Skin of body (tissue), 2 donors: ENCODE measurements around the gene ZNF93. TPM values are rescaled to one million over a fixed set of nuclear protein-coding genes. Genes with fewer than 3 reads are reported as not detected.
"Not testable (repeated sequence)": the region's sequence is repeated elsewhere in the genome, so short reads cannot be mapped to it uniquely, and the experiment has no call there.

ENCODE experiments used
- DNase-seq: peaks from one replicate; lab custom pipeline; 2025; lab: John Stamatoyannopoulos, UW
- total RNA-seq: library from RNA; depleted of rRNA; stranded (reverse); fragments of >200 nt; gene quantifications from one replicate; pipeline ENCODE4 v1.2.3, GENCODE V29; 2014

The ZNF93 gene
- 11.8 TPM for total RNA-seq

DNA sequence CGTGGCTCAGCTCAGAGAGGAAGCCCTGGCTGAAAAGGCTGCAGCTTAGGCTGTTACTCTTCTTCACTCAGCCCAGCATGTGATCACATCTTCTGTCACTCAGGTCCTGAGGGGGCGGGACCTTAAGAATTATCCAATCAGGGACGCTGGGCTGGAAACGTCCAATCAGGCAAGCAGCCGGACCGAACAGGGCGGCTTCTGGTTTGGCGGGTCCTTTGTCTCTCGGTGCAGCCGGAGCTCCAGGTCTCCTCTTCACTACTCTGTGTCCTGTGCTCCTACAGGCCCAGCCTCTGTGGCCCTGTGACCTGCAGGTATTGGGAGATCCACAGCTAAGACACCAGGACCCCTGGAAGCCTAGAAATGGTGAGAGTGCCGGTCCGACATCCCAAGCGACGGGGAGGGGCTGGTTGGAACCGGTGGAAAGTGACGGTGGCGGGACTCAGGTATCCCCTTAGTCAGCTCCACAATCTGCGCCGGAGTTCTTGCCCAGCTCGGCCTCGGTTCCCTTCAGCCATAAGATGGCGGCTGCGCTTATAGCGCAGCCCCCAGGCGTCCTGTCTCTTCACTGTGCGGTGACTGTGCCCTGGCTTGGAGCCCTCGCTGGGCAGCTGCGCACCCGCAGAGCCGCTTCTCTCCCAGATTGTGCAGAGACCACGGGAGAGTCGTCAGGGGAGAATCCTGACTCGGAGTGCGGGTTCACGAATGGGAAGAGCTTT is at the start of gene ZNF93:
Gene ZNF93 (plus strand): TSS at position 218 of the 716 bp plus-strand sequence. CDS start 143 bp downstream, at position 361.
- DNase-seq = peak; percentile 98

DNA sequence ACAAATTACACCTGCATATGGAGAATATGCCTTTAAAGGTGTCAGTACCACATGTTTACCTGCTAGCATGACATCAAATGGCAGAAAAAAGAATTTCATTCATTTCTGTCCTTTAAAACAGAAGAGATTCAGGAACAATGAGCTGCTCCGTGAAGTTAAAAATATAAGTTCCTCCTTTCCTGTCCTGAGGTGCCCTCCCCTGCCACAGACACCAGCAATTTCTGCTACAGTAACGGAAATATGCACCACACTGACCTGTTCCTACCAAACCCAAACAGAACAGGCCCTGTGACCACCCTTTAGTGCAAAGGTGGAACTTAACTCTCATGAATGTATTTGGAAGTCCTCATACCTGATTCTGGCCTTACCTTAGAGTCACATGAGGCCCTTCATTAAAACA is 49.0 kb upstream of the ZNF93 start:
- not testable (repeated sequence) for DNase-seq

DNA sequence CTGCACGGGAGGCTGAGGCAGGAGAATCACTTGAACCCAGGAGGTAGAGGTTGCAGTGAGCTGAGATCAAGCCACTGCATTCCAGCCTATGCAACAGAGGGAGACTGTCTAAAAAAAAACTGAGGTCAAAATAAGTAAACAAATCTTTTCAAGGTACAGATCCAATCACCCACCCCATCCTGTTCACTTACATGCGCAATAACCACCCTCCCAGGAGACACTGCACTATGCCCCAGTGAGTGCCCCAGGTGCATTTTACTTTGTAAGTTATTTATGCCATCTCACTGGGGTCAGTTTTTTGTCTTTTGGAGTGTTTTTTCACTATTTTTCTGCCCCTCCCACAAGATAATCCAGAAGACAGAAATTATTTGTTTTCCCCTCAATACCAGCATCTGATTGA is 42.0 kb upstream of the ZNF93 start:
- no peak for DNase-seq

DNA sequence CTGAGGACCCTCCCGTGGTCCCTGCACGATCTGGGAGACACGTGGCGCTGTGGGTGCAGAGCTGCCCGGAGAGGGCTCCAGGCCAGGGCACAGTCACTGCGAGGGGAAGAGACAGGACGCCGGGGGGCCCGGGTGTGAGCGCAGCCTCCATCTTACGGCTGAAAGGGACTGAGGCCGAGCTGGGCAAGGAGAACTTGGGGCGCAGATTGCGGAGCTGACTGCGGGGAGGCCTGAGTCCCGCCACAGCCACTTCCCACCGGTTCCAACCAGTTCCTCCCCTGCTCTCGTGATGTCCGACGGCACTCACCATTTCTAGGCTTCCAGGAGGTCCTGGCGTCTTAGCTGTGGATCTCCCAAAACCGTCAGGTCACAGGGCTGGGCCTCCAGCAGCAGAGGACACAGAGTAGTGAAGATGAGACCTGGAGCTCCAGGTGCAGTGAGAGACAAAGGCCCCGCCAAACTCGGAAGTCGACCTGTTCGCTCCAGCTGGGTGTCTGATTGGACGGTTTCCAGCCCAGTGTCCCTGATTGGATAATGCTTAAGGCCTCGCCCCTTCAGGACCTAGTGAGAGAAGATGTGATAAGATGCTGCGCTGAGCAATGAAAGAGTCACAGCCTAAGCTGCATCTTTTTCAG is 39.9 kb upstream of the ZNF93 start:
- DNase-seq = no peak

DNA sequence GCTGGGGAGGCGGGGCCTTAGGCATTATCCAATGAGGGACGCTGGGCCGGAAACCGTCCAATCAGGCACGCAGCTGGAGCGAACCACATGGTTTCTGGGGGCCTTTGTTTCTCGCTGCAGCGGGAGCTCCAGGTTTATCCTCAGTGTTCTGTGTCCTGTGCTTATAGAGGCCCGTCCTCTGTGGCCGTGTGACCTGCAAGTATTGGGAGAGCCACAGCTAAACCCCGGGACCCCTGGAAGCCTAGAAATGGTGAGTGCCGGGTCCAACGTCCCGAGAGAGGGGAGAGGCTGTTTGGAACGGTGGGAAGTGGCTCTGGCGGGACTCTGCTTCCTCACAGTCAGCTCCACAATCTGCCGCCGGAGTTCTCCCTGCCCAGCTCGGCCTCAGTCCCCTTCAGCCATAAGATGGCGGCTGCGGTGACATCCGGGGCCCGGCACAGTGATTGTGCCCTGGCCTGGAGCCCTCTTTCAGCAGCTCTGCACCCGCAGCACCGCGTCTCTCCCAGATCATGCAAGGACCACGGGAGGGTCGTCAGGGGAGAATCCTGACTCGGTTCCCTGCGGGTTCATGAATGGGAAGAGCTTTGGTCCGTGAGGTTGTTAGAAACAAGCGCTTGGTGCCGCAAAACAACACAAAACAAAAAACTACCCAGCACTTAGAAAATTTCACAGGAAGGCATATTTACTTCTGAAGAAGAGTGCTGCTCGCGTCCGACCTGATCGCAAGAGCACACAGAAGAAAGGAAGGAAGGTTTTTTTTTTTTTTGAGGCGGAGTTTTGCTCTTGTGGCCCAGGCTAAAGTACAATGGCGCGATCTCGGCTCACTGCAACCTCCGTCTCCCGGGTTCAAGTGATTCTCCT is 34.8 kb upstream of the ZNF93 start, which contains the start of gene ZNF253:
Gene ZNF253 (plus strand): TSS at position 133 of the 861 bp plus-strand sequence. CDS start 115 bp downstream, at position 248.
- peak; percentile 98 for DNase-seq

GRCh38 chr19:19866611-19867248 is 34.0 kb upstream of the ZNF93 start:
- DNase-seq = no peak

GRCh38 chr19:19870086-19870485 is 30.7 kb upstream of the ZNF93 start:
- DNase-seq = not testable (repeated sequence)

DNA sequence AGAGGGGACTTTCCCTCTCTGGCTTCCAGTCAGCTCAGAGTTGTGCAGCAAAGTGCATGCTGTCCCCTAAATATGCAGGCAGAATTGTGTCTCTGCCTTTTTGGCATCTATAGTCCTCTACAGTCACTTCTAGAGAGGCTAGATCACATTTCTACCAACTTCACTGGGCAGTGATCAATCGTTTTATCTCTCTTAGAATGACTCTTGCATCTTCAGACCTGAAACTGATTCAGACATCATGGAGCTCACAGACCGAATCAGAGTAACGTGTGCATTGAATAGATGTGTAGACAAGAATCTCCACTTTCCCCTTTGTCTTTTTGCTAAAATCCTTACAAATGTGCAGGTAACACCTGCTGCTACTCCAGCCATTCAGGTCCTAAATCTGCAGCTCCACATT is 28.8 kb upstream of the ZNF93 start:
- DNase-seq = no peak

DNA sequence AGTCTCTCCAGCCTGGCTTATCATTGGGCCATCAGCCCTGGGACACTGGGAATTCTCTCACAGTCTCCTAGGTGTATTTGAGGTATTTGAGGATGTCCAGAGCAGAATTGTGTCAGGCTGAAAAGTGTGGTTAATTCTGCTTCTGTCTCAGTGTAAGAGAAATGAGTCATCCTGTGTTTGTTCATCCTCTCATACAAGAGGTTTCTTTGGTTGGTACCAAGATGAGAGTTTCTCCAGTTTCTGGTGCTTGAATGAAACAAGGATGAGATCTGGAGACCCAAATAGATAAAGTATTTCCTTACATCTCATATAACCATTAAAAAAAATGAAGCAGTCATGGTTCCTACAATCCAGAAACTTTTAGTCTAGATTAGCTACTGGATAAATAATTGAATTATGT is 27.4 kb upstream of the ZNF93 start:
- DNase-seq = no peak

DNA sequence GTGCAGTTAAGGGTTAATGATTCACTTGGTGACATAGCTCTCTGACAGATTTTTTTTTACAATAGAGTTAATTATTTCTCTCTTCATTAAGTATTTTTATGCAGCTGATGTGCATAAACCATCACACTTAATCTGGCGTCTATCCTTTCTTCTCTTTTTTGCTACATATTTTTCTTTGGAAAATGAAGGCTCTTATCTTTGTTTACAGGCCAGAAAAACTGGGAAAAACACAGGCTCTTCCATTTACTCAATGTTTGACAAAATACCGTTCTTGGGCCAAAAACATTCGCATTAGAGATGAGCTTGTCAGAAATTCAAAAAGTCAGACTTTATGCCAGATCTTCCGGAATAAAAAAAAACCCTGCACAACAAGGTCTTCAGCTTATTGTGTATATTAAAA is 23.0 kb upstream of the ZNF93 start:
- no peak for DNase-seq

DNA sequence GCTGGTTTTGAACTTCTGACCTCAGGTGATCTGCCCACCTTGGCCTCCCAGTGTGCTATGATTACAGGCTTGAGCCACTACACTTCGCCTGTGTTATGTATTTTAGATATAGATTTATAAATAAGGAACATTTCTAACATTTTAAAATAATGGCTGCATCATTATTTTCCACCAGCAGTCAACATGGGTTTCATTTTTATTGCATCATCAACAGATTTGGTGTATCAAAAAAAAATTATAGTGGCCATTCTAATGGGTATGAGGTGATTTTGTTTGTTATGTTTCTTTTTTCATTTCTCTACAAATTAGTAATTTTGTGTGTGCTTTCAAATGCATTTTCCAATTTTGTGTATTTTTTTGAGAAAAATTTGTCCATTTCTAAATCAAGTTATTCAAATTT is 16.2 kb upstream of the ZNF93 start:
- DNase-seq = no peak

DNA sequence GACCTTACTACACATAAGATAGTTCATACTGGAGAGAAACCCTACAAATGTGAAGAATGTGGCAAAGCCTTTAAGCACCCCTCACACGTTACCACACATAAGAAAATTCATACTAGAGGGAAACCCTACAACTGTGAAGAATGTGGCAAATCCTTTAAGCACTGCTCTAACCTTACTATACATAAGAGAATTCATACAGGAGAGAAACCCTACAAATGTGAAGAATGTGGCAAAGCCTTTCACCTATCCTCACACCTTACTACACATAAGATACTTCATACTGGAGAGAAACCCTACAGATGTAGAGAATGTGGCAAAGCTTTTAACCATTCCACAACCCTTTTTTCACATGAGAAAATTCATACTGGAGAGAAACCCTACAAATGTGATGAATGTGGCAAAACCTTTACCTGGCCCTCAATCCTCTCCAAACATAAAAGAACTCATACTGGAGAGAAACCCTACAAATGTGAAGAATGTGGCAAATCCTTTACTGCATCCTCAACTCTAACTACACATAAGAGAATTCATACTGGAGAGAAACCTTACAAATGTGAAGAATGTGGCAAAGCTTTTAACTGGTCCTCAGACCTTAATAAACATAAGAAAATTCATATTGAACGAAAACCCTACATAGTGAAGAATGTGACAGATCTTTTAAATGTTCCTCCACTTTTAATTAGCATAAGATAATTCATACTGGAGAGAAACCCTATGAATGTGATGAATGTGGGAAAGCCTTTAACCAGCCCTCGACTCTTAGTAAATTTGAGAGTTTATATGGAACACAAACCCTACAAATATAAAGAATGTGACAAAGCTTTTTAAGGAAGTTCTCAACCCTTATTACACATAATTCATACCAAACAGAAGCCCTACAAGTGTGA is 8.4 kb upstream of the ZNF93 start:
- not testable (repeated sequence) for DNase-seq

- peak; percentile 76 for DNase-seq
These were observed 512 bp upstream of the ZNF93 start for GRCh38 chr19:19900139-19900728.

DNA sequence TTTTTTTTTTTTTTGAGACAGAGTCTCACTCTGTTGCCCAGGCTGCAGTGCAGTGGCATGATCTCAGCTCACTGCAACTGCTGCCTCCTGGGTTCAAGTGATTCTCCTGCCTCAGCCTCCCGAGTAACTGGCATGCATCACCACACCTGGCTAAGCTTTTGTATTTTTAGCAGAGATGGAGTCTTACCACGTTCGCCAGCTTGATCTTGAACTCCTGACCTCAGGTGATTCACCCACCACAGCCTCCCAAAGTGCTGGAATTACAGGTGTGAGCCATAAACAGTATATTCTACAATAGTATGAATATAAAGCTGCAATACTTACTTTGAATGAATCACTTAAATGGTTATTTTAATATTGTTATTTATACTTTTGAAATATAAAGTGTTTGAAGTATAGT is 6.8 kb downstream of the ZNF93 start:
- not testable (repeated sequence) for DNase-seq

DNA sequence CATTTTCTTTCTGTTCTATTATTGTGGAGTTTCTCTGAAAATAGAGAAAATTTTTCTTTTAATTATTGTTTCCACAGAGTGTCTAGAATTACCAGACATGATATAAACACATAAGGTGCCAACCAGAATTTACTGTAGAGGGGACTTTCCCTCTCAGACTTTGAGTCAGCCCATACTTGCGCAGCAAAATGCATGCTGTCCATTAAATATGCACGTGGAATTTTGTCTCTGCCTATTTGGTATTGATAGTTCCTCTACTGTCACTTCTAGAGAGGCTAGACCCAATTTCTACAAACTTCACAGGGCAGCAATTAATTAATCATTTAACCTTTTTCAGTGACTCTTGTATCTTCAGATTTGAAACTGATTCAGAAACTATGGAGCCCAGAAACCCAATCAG is 8.9 kb downstream of the ZNF93 start:
- no peak for DNase-seq

- DNase-seq = no peak
These were observed 10.4 kb downstream of the ZNF93 start for GRCh38 chr19:19911150-19911549.

- no peak for DNase-seq
These were observed 13.8 kb downstream of the ZNF93 start for GRCh38 chr19:19914596-19914995.

DNA sequence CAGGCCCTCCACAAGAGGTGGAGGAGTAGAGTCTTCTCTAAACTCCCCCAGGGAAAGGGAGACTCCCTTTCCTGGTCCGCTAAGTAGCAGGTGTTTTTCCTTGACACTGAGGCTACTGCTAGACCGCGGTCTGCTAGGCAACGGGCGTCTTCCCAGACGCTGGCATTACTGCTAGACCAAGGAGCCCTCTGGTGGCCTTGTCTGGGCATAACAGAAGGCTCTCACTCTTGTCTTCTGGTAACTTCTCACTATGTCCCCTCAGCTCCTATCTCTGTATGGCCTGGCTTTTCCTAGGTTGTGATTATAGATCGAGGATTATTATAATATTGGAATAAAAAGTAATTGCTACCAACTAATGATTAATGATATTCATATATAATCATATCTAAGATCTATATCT is 29.7 kb downstream of the ZNF93 start:
- DNase-seq = not testable (repeated sequence)

- DNase-seq = not testable (repeated sequence)
These were observed 32.9 kb downstream of the ZNF93 start for GRCh38 chr19:19933432-19934314.
